ENCODE data around the gene ADPRM.

Gene ADPRM, protein sequence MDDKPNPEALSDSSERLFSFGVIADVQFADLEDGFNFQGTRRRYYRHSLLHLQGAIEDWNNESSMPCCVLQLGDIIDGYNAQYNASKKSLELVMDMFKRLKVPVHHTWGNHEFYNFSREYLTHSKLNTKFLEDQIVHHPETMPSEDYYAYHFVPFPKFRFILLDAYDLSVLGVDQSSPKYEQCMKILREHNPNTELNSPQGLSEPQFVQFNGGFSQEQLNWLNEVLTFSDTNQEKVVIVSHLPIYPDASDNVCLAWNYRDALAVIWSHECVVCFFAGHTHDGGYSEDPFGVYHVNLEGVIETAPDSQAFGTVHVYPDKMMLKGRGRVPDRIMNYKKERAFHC

DNA sequence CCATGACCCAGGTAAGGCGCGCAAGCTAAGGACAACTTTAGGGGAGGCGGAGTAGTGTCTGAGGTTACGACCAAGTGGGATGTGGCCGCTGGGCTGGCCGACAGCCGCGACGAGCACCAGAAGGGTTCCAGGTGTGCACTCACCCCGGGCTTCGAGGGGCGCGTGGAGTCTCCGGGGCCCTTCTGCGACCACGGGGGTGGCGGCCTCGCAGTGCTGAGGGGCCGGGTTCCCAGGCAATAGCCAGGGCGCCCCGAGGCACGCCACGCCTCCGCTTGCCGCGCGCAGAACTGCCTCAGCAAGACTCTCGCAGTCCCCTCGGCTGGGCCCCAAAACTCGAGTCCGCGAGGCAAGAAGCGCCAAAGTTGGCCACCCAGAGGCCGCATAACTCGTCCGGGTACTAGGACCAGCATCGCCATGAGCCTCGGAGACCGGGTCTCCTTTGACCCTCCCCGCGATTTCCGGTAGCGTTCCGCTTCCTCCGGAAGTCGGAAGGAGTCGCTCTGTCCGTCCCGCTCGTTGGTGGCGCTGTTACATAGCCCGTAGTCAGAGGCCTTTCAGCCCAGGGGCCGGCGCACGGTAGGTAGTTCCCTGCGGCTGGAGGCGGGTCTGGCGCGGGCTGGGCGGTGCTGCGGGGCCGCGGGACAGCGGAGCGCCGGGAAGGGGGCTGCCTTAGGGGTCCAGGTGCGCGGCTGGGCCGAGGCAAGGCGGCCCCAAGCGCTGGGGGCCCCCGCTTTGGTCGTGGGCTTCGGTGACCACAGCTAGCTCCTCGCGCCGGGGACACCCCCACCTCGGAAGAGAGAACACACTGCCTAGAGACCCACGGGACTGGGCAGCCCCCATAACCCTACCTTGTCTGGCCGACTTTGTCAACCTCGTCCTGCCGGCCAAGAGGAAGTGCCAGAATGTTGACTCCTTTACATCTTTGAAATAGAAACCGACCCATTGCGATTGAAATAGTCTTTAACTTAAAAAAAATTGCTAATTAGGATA is at the start of gene ADPRM, which contains the start of gene SCO1:
ADPRM (plus strand) TSS at position 503 of the 990 bp plus-strand sequence. CDS start 7,333 bp downstream, outside the sequence.
SCO1 (minus strand) TSS at position 442 of the 990 bp plus-strand sequence; CDS start at position 416, 26 bp downstream.
- no peaks in the 10 kb centered on the region for H3K27me3 ChIP-seq (ENCODE audit: control insufficient read depth in 2 of 2, insufficient read depth in 2 of 2, low read length in 2 of 2)

DNA sequence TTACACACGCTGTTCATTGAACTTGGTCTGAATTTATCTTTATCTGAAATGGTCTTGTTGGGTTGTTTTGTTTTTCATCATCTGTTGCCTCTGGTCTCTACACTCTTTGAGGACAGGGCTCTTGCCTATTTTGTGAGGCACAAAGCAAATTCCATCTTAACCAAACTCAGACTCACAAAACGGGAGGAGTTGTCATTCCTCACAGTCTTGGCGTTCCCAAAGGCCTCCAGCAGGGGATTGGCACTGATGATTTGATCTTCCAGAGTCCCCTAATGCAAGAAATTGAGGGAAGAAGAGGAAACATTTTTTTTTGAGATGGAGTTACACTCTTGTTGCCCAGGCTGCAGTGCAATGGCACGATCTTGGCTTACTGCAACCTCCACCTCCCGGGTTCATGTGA is 49.0 kb upstream of the ADPRM start:
- Histone ChIP-seq H3K4me1 (ENCODE audit: control insufficient read depth in 2 of 2, insufficient read depth in 2 of 2, low read length in 2 of 2) (no peaks in the 10 kb centered on the region), H3K9me3 (ENCODE audit: control insufficient read depth in 2 of 2, low read length in 2 of 2) (no peaks in the 10 kb centered on the region), H3K4me3 (ENCODE audit: low read length in 2 of 2) (no peak overlapping the region), H3K9ac (ENCODE audit: low read depth in 1 of 2, low read length in 2 of 2) (no peak overlapping the region), H3K36me3 (ENCODE audit: control insufficient read depth in 2 of 2, insufficient read depth in 2 of 2, low read length in 2 of 2) (no peaks in the 10 kb centered on the region), H3K27ac (ENCODE audit: low read depth in 2 of 2, low read length in 2 of 2) (no peak overlapping the region), H3K27me3 (ENCODE audit: control insufficient read depth in 2 of 2, insufficient read depth in 2 of 2, low read length in 2 of 2) (no peaks in the 10 kb centered on the region)

More for the DNA sequence above, at the start of gene ADPRM, which contains the start of gene SCO1:
- peaks cover 9 to 10% of the 10 kb centered on the region in 2 donors for H3K4me1 ChIP-seq (ENCODE audit: control insufficient read depth in 2 of 2, insufficient read depth in 2 of 2, low read length in 2 of 2)
- H3K36me3 ChIP-seq (ENCODE audit: control insufficient read depth in 2 of 2, insufficient read depth in 2 of 2, low read length in 2 of 2): peaks cover 19% of the 10 kb centered on the region in 2 donors
- peak within 1 kb of the TSS; percentile 94 to 97 for H3K9ac ChIP-seq (ENCODE audit: low read depth in 1 of 2, low read length in 2 of 2)
- peak within 1 kb of the TSS; percentile 90 to 93 for H3K27ac ChIP-seq (ENCODE audit: low read depth in 2 of 2, low read length in 2 of 2)
- peak within 1 kb of the TSS; percentile 79 to 93 for H3K4me3 ChIP-seq (ENCODE audit: low read length in 2 of 2)
- H3K9me3 ChIP-seq (ENCODE audit: control insufficient read depth in 2 of 2, low read length in 2 of 2): no peaks in the 10 kb centered on the region

DNA sequence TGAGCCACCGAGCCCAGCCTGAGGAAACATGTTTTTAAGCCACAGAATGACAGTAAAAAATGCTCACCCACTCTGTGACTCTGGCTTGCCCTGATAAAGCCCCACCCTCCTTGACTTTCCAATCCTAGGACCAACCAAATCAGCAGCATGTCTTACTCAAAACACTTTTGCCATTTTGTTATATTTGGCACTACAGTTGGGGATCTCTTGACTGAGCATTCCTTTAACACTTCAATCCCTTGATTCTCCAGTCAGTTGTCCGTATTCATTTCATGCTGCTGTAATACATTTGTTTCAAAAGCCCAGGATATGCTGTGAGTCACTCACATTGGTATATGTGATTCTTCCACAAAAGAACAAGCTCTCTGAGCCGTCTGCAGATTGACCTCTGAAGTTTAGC is 48.4 kb upstream of the ADPRM start:
- Histone ChIP-seq H3K9me3 (ENCODE audit: control insufficient read depth in 2 of 2, low read length in 2 of 2) (no peaks in the 10 kb centered on the region), H3K36me3 (ENCODE audit: control insufficient read depth in 2 of 2, insufficient read depth in 2 of 2, low read length in 2 of 2) (no peaks in the 10 kb centered on the region), H3K4me1 (ENCODE audit: control insufficient read depth in 2 of 2, insufficient read depth in 2 of 2, low read length in 2 of 2) (no peaks in the 10 kb centered on the region)

DNA sequence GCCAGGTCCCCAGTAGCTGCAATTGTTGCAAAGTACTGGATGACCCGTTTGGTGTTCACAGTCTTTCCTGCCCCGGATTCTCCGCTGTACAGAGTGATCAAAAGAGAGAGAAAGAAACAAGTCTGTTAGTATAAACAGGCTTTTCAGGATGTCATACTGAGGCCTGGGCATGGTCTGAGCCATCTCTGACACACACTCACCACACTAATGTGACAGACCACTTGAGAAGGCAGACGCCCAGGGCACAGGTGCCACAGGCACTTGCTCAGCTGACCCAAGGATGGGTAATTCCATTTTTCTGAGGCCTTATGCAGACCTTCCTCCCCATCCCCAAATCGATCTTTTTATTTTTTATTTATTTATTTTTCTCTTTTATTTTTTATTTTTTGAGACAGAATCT is 47.8 kb upstream of the ADPRM start:
- no peaks in the 10 kb centered on the region for H3K9me3 ChIP-seq (ENCODE audit: control insufficient read depth in 2 of 2, low read length in 2 of 2)
- H3K27me3 ChIP-seq (ENCODE audit: control insufficient read depth in 2 of 2, insufficient read depth in 2 of 2, low read length in 2 of 2): no peaks in the 10 kb centered on the region
- H3K27ac ChIP-seq (ENCODE audit: low read depth in 2 of 2, low read length in 2 of 2): no peak overlapping the region
- no peak overlapping the region for H3K9ac ChIP-seq (ENCODE audit: low read depth in 1 of 2, low read length in 2 of 2)
- H3K36me3 ChIP-seq (ENCODE audit: control insufficient read depth in 2 of 2, insufficient read depth in 2 of 2, low read length in 2 of 2): no peaks in the 10 kb centered on the region
- no peak overlapping the region for H3K4me3 ChIP-seq (ENCODE audit: low read length in 2 of 2)
- H3K4me1 ChIP-seq (ENCODE audit: control insufficient read depth in 2 of 2, insufficient read depth in 2 of 2, low read length in 2 of 2): no peaks in the 10 kb centered on the region

More for the DNA sequence above, 48.4 kb upstream of the ADPRM start:
- Histone ChIP-seq H3K9ac (ENCODE audit: low read depth in 1 of 2, low read length in 2 of 2) (no peak overlapping the region), H3K4me3 (ENCODE audit: low read length in 2 of 2) (no peak overlapping the region), H3K27me3 (ENCODE audit: control insufficient read depth in 2 of 2, insufficient read depth in 2 of 2, low read length in 2 of 2) (no peaks in the 10 kb centered on the region), H3K27ac (ENCODE audit: low read depth in 2 of 2, low read length in 2 of 2) (no peak overlapping the region)

DNA sequence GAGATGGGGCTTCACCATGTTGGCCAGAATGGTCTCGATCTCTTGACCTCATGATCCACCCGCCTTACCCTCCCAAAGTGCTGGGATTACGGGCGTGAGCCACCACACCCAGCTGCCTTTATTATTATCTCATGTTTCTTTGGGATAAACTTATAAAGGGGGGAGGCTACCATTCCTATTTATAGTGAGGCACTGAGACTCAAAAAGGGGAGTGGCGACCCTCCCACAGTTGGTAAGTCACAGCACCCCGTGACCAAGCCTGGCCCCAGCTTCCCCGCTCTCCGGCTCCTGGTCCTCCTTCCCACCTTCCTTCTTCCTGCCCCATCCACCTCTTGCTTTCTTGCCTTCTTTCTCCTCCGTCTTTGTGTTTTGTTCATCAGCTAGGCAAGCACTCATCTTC is 45.5 kb upstream of the ADPRM start:
- Histone ChIP-seq H3K9ac (ENCODE audit: low read depth in 1 of 2, low read length in 2 of 2) (no peak overlapping the region), H3K4me3 (ENCODE audit: low read length in 2 of 2) (no peak overlapping the region), H3K9me3 (ENCODE audit: control insufficient read depth in 2 of 2, low read length in 2 of 2) (no peaks in the 10 kb centered on the region), H3K27ac (ENCODE audit: low read depth in 2 of 2, low read length in 2 of 2) (no peak overlapping the region), H3K36me3 (ENCODE audit: control insufficient read depth in 2 of 2, insufficient read depth in 2 of 2, low read length in 2 of 2) (no peaks in the 10 kb centered on the region), H3K27me3 (ENCODE audit: control insufficient read depth in 2 of 2, insufficient read depth in 2 of 2, low read length in 2 of 2) (no peaks in the 10 kb centered on the region), H3K4me1 (ENCODE audit: control insufficient read depth in 2 of 2, insufficient read depth in 2 of 2, low read length in 2 of 2) (no peaks in the 10 kb centered on the region)

DNA sequence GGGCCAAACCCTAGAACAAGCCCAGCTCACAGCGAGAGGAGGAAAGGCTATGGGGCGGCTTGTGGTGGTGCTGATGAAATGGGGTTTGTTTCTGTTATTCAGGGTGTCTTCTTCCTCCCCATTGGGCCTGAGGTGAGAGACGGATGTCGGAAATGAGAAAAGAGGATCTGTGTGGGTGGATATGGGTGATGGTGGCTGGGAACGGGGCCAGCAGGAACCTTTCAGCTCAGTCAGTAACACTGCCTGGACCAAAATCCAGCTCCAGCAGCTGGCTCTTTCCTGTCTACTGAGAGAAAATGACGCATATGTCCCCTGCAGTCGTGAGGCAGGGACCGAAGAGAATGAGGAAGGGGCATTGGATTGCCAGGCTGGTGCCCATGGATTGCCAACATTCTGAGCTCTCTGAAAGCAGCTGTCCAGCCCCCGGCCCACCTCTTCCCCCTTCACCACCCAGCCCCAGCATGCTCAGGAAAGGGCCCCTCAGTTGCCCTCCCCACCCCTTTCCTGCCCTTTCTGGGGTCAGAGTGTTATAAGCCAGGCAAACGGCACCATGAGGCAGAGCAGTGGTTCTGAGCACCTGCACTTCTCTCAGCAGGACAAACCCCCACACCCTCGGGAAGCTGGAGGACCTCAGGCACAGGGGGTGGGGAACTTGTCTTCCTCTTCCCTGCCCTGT is 44.3 kb upstream of the ADPRM start:
- H3K36me3 ChIP-seq (ENCODE audit: control insufficient read depth in 2 of 2, insufficient read depth in 2 of 2, low read length in 2 of 2): no peaks in the 10 kb centered on the region
- no peak overlapping the region for H3K4me3 ChIP-seq (ENCODE audit: low read length in 2 of 2)
- no peak overlapping the region for H3K9ac ChIP-seq (ENCODE audit: low read depth in 1 of 2, low read length in 2 of 2)
- no peaks in the 10 kb centered on the region for H3K27me3 ChIP-seq (ENCODE audit: control insufficient read depth in 2 of 2, insufficient read depth in 2 of 2, low read length in 2 of 2)
- H3K4me1 ChIP-seq (ENCODE audit: control insufficient read depth in 2 of 2, insufficient read depth in 2 of 2, low read length in 2 of 2): no peaks in the 10 kb centered on the region
- no peak overlapping the region for H3K27ac ChIP-seq (ENCODE audit: low read depth in 2 of 2, low read length in 2 of 2)
- no peaks in the 10 kb centered on the region for H3K9me3 ChIP-seq (ENCODE audit: control insufficient read depth in 2 of 2, low read length in 2 of 2)

DNA sequence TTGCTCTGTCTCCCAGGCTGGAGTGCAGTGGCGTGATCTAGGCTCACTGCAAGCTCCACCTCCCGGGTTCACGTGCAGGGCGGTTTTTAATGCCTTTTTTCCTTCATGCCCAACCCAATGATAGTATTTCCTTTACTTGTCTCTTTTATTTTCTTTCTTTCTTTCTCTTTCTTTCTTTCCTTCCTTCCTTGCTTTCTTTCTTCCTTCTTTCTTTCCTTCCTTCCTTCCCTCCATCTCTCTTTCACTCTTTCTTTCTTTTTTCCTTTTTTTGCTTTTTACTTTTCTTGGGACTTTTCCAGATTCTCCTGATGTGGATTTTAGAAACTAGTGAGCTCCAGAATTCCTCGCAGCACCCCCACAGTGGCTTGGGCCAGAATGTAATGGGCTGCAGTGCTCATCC is 43.4 kb upstream of the ADPRM start:
- no peak overlapping the region for H3K27ac ChIP-seq (ENCODE audit: low read depth in 2 of 2, low read length in 2 of 2)
- H3K9me3 ChIP-seq (ENCODE audit: control insufficient read depth in 2 of 2, low read length in 2 of 2): no peaks in the 10 kb centered on the region
- H3K36me3 ChIP-seq (ENCODE audit: control insufficient read depth in 2 of 2, insufficient read depth in 2 of 2, low read length in 2 of 2): no peaks in the 10 kb centered on the region
- H3K9ac ChIP-seq (ENCODE audit: low read depth in 1 of 2, low read length in 2 of 2): no peak overlapping the region
- no peaks in the 10 kb centered on the region for H3K4me1 ChIP-seq (ENCODE audit: control insufficient read depth in 2 of 2, insufficient read depth in 2 of 2, low read length in 2 of 2)
- H3K27me3 ChIP-seq (ENCODE audit: control insufficient read depth in 2 of 2, insufficient read depth in 2 of 2, low read length in 2 of 2): no peaks in the 10 kb centered on the region
- H3K4me3 ChIP-seq (ENCODE audit: low read length in 2 of 2): no peak overlapping the region

DNA sequence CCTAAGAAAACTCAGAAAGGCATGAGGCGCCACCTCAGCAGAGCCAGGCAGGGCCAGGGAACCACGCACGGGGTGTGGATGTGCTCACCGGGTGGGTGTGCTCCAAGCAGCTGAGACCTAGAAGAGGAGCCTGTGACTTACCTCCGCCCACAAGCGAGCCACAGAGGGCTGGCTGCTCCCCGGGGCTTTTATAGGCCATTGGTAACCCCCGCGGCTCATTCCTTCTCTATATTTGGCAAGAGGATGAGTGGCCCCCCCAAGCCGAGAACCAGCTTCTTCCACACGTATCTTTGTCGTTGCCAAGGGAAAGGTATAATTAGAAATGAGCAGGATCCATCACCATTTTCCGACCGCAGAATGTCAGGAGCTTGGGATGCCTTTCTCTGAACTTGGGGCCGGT is 40.2 kb upstream of the ADPRM start, which contains the start of gene MYH3:
MYH3 (minus strand) TSS at position 162 of the 400 bp plus-strand sequence. CDS start 2,245 bp downstream, outside the sequence.
- no peaks in the 10 kb centered on the region for H3K9me3 ChIP-seq (ENCODE audit: control insufficient read depth in 2 of 2, low read length in 2 of 2)
- no peak within 1 kb of the TSS for H3K4me3 ChIP-seq (ENCODE audit: low read length in 2 of 2)
- H3K27me3 ChIP-seq (ENCODE audit: control insufficient read depth in 2 of 2, insufficient read depth in 2 of 2, low read length in 2 of 2): no peaks in the 10 kb centered on the region
- no peaks in the 10 kb centered on the region for H3K4me1 ChIP-seq (ENCODE audit: control insufficient read depth in 2 of 2, insufficient read depth in 2 of 2, low read length in 2 of 2)
- H3K27ac ChIP-seq (ENCODE audit: low read depth in 2 of 2, low read length in 2 of 2): no peak within 1 kb of the TSS
- peaks cover 0 to 4% of the 10 kb centered on the region in 2 donors for H3K36me3 ChIP-seq (ENCODE audit: control insufficient read depth in 2 of 2, insufficient read depth in 2 of 2, low read length in 2 of 2)
- no peak within 1 kb of the TSS for H3K9ac ChIP-seq (ENCODE audit: low read depth in 1 of 2, low read length in 2 of 2)

DNA sequence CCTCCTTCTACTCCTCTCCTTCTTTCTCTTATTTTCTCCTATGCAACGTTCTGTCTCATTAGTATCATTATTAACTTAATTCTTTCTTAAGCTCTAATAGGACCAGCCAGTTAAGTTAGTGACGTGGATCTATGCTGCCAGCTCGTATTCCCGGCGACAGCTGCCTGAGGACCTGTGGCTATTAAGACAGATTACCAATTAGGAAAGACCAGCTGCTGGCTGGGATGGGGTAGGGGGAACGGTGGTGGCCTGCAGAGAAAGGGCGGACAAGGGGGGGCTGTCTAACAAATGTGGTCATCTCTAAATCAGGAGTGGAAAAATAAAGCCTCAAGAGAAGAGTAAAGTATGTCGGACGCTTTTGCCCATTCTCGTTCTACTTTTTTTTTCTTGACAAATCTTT is 39.5 kb upstream of the ADPRM start:
- no peaks in the 10 kb centered on the region for H3K4me1 ChIP-seq (ENCODE audit: control insufficient read depth in 2 of 2, insufficient read depth in 2 of 2, low read length in 2 of 2)

More for the DNA sequence above, 39.5 kb upstream of the ADPRM start:
- no peaks in the 10 kb centered on the region for H3K9me3 ChIP-seq (ENCODE audit: control insufficient read depth in 2 of 2, low read length in 2 of 2)
- H3K9ac ChIP-seq (ENCODE audit: low read depth in 1 of 2, low read length in 2 of 2): no peak overlapping the region
- peaks cover 0 to 4% of the 10 kb centered on the region in 2 donors for H3K36me3 ChIP-seq (ENCODE audit: control insufficient read depth in 2 of 2, insufficient read depth in 2 of 2, low read length in 2 of 2)
- no peak overlapping the region for H3K27ac ChIP-seq (ENCODE audit: low read depth in 2 of 2, low read length in 2 of 2)
- no peaks in the 10 kb centered on the region for H3K27me3 ChIP-seq (ENCODE audit: control insufficient read depth in 2 of 2, insufficient read depth in 2 of 2, low read length in 2 of 2)
- H3K4me3 ChIP-seq (ENCODE audit: low read length in 2 of 2): no peak overlapping the region

All from mucosa of rectum (tissue), 2 donors.